CD14-positive monocyte (primary cell): ENCODE measurements around the gene PIGR. TPM values are rescaled to one million over a fixed set of nuclear protein-coding genes. Genes with fewer than 3 reads are reported as not detected.
A peak's percentile ranks its signal among the peaks of the same experiment; 100 is the strongest.

ENCODE experiments used
- DNase-seq, 3 donors: peaks; one replicate each; pipeline ENCODE4 v3.0.0-alpha.2; 2011 to 2022
- H2AFZ ChIP-seq: 2 replicates; pipeline ENCODE4 v1.6.0; 2012; ENCODE audit warnings: mild to moderate bottlenecking, low read depth, low read length, inconsistent platforms; ENCODE audit not compliant: insufficient read depth, poor library complexity, severe bottlenecking
- H3K27ac ChIP-seq, 2 donors: 1 replicate in 1 of 2; 2 replicates in 1 of 2; pipeline ENCODE4 v1.5.1; 2012 to 2013; ENCODE audit warnings: low read length in 2 of 2, control low read depth in 1 of 2, inconsistent platforms in 1 of 2, low read depth in 1 of 2, mild to moderate bottlenecking in 1 of 2
- H3K27me3 ChIP-seq, 2 donors: one replicate each; pipeline versions ENCODE4 v1.6.0 to v1.6.1; 2011 to 2013; ENCODE audit warnings: low read length in 2 of 2; ENCODE audit not compliant: control insufficient read depth in 2 of 2, insufficient read depth in 2 of 2
- H3K36me3 ChIP-seq, 2 donors: replicated peaks in 1 of 2; 1 replicate in 1 of 2; 2 replicates in 1 of 2; pipeline versions ENCODE4 v1.5.1 to v1.6.1; 2012 to 2013; ENCODE audit warnings: low read length in 2 of 2, control low read depth in 1 of 2, inconsistent platforms in 1 of 2, mild to moderate bottlenecking in 1 of 2; ENCODE audit not compliant: insufficient read depth in 2 of 2, control insufficient read depth in 1 of 2
- H3K4me1 ChIP-seq, 2 donors: 1 replicate in 1 of 2; 2 replicates in 1 of 2; pipeline versions ENCODE4 v1.5.1 to v1.6.1; 2012 to 2013; ENCODE audit warnings: low read length in 2 of 2, control low read depth in 1 of 2, inconsistent platforms in 1 of 2, mild to moderate bottlenecking in 1 of 2, moderate library complexity in 1 of 2; ENCODE audit not compliant: insufficient read depth in 2 of 2, control insufficient read depth in 1 of 2
- H3K4me2 ChIP-seq: replicated peaks from 2 replicates; pipeline ENCODE3; 2012; ENCODE audit warnings: low read length, moderate library complexity, mild to moderate bottlenecking; ENCODE audit not compliant: poor library complexity, severe bottlenecking; ENCODE audit errors: extremely low read depth
- H3K4me3 ChIP-seq, 3 experiments: fragments of 200-600 bp in 1 of 3; sonication (generic) in 1 of 3; replicated peaks in 1 of 3; 1 replicate in 2 of 3; 2 replicates in 1 of 3; pipeline ENCODE4 v1.5.1; 2011 to 2013; ENCODE audit warnings: low read length in 3 of 3, mild to moderate bottlenecking in 3 of 3, control low read depth in 2 of 3, low read depth in 2 of 3, inconsistent platforms in 1 of 3, moderate library complexity in 1 of 3
- H3K79me2 ChIP-seq: 2 replicates; pipeline ENCODE4 v1.6.0; 2012; ENCODE audit warnings: mild to moderate bottlenecking, control low read depth, inconsistent platforms, low read length, moderate library complexity; ENCODE audit not compliant: insufficient read depth
- H3K9ac ChIP-seq: 2 replicates; pipeline ENCODE4 v1.6.0; 2017; ENCODE audit warnings: low read length, mild to moderate bottlenecking; ENCODE audit not compliant: insufficient read depth, poor library complexity, severe bottlenecking
- H3K9me3 ChIP-seq, 2 donors: replicated peaks in 1 of 2; 1 replicate in 1 of 2; 2 replicates in 1 of 2; pipeline versions ENCODE4 v1.5.1 to v1.6.1; 2012 to 2013; ENCODE audit warnings: low read length in 2 of 2, control low read depth in 1 of 2; ENCODE audit not compliant: control insufficient read depth in 1 of 2, insufficient read depth in 1 of 2
- H4K20me1 ChIP-seq: 2 replicates; pipeline ENCODE4 v1.6.0; 2012; ENCODE audit warnings: mild to moderate bottlenecking, low read length, control low read depth, moderate library complexity; ENCODE audit not compliant: insufficient read depth
- H3K27ac Mint-ChIP-seq, 7 donors: one replicate each; pipeline ENCODE4 v1.8.0; 2020; ENCODE audit warnings: mild to moderate bottlenecking in 7 of 7, mixed read lengths in 7 of 7, moderate library complexity in 6 of 7, inconsistent platforms in 2 of 7
- H3K27me3 Mint-ChIP-seq, 3 donors: one replicate each; pipeline ENCODE4 v1.8.0; 2021 to 2022; ENCODE audit warnings: low read depth in 3 of 3, mild to moderate bottlenecking in 3 of 3, mixed read lengths in 3 of 3, moderate library complexity in 3 of 3, inconsistent platforms in 1 of 3
- H3K36me3 Mint-ChIP-seq, 2 donors: one replicate each; pipeline ENCODE4 v1.8.0; 2020; ENCODE audit warnings: mixed read lengths in 2 of 2, inconsistent platforms in 1 of 2, mild to moderate bottlenecking in 1 of 2
- H3K4me1 Mint-ChIP-seq: one replicate; pipeline ENCODE4 v1.8.0; 2020; ENCODE audit warnings: mild to moderate bottlenecking, mixed read lengths
- H3K4me3 Mint-ChIP-seq, 2 donors: one replicate each; pipeline ENCODE4 v1.8.0; 2020; ENCODE audit warnings: mild to moderate bottlenecking in 2 of 2, mixed read lengths in 2 of 2, moderate library complexity in 1 of 2
- H3K9me3 Mint-ChIP-seq, 7 donors: one replicate each; pipeline ENCODE4 v1.8.0; 2020 to 2022; ENCODE audit warnings: mixed read lengths in 7 of 7, mild to moderate bottlenecking in 6 of 7, moderate library complexity in 6 of 7, inconsistent platforms in 2 of 7
- CTCF ChIP-seq: fragments of 200-600 bp; IDR thresholded peaks from one replicate; pipeline ENCODE4 v1.8.0; 2022; ENCODE audit warnings: antibody characterized with exemption, mild to moderate bottlenecking
- WGBS: methylation state at CpG from one replicate; pipeline ENCODE4 v1.1.5; 2013; ENCODE audit warnings: missing lambda C conversion rate; ENCODE audit not compliant: insufficient coverage; 5-methylcytosine and 5-hydroxymethylcytosine counted together
- intact Hi-C, 2 donors: fragments of 100-400 bp; cut with micrococcal nuclease; formaldehyde crosslinking; loops; one replicate each; pipeline versions ENCODE4 v1.15.0 to v1.15.1; 2023
- polyA plus RNA-seq, 3 donors: library from polyadenylated mRNA; depleted of rRNA in 1 of 3; unstranded in 2 of 3; stranded (reverse) in 1 of 3; fragments of 300-500 nt in 2 of 3; fragments of >200 nt in 1 of 3; fragmentation: Illumina TruSeq in 2 of 3; gene quantifications; 1 replicate in 2 of 3; 2 replicates in 1 of 3; pipeline ENCODE4 v1.2.3, GENCODE V29; 2012 to 2021

Gene PIGR
- polyA plus RNA-seq, 3 donors = 0.01 TPM; not detected in 2

- no peak overlapping the region for H3K9ac ChIP-seq
- no peaks in the 10 kb centered on the region for H3K9me3 ChIP-seq
- peak overlapping the region; percentile 68 for H3K4me2 ChIP-seq
These were observed 36.9 kb downstream of the PIGR start for GRCh38 chr1:206909161-206909882.

DNA sequence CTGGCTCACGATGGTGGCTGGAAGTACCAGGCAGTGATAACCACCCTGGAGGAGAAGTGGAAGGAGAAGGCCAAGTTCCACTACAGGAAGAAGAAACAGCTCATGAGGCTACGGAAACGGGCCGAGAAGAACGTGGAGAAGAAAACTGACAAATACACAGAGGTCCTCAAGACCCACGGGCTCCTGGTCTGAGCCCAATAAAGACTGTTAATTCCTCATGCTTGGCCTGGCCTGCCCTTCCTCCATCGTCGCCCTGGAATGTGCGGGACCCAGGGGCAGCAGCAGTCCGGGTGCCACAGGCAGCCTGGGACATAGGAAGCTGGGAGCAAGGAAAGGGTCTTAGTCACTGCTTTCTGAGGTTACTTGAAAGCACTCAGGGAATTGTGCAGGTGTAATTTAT is 38.2 kb downstream of the PIGR start:
- Histone ChIP-seq H2AFZ (no peak overlapping the region), H3K9ac (no peak overlapping the region), H3K4me2 (no peak overlapping the region), H3K4me3 (no peak overlapping the region), H3K9me3 (no peaks in the 10 kb centered on the region), H4K20me1 (no peaks in the 10 kb centered on the region), H3K27ac (no peak overlapping the region), H3K27me3 (peaks cover 30 to 36% of the 10 kb centered on the region in 2 donors), H3K4me1 (peaks cover 10 to 19% of the 10 kb centered on the region in 2 donors), H3K36me3 (no peaks in the 10 kb centered on the region), H3K79me2 (no peaks in the 10 kb centered on the region)
- 93% methylated on average over 10 of the region's 10 CpGs for WGBS
- H3K36me3 Mint-ChIP-seq = peaks cover 0 to 14% of the 10 kb centered on the region in 2 donors
- H3K4me3 Mint-ChIP-seq = peak overlapping the region in 1 of 2 donors; percentile 77
- DNase-seq = no peak
- peaks cover 0 to 18% (median 2%) of the 10 kb centered on the region in 7 donors for H3K9me3 Mint-ChIP-seq
- no peak overlapping the region for H3K27ac Mint-ChIP-seq
- peaks cover 24% of the 10 kb centered on the region for H3K4me1 Mint-ChIP-seq
- H3K27me3 Mint-ChIP-seq = peaks cover 32 to 51% (median 35%) of the 10 kb centered on the region in 3 donors
- TF ChIP-seq CTCF = no peak
- intact Hi-C loops = no loop called here

More at GRCh38 chr1:206909161-206909882, 36.9 kb downstream of the PIGR start:
- H4K20me1 ChIP-seq = no peaks in the 10 kb centered on the region
- no peak for TF ChIP-seq CTCF
- intact Hi-C loops = no loop called here
- no peak overlapping the region for H3K27ac Mint-ChIP-seq
- peaks cover 0 to 14% of the 10 kb centered on the region in 2 donors for H3K36me3 Mint-ChIP-seq
- H3K4me1 Mint-ChIP-seq = peaks cover 24% of the 10 kb centered on the region
- H3K4me1 ChIP-seq = peaks cover 10 to 19% of the 10 kb centered on the region in 2 donors
- H3K79me2 ChIP-seq = no peaks in the 10 kb centered on the region
- peaks cover 36 to 58% (median 36%) of the 10 kb centered on the region in 3 donors for H3K27me3 Mint-ChIP-seq
- H3K27me3 ChIP-seq = peaks cover 30 to 43% of the 10 kb centered on the region in 2 donors
- peak overlapping the region in 1 of 3 experiments; percentile 49 for H3K4me3 ChIP-seq
- H3K4me3 Mint-ChIP-seq = peak overlapping the region in 1 of 2 donors; percentile 73
- no peak overlapping the region for H3K27ac ChIP-seq
- no peaks in the 10 kb centered on the region for H3K36me3 ChIP-seq
- WGBS = under 1% methylated on average over 68 of the region's 69 CpGs
- H2AFZ ChIP-seq = peak overlapping the region; percentile 37
- peaks cover 0 to 19% (median 2%) of the 10 kb centered on the region in 7 donors for H3K9me3 Mint-ChIP-seq
- DNase-seq = no peak
